ENCODE measurements around the gene HIPK4. TPM values are rescaled to one million over a fixed set of nuclear protein-coding genes. Genes with fewer than 3 reads are reported as not detected.

HIPK4 gene
- total and polyA plus RNA-seq, 2 of the 4 experiments (the other 2 are of a cell fraction) = 0.12 to 0.18 TPM

- DNase-seq (no peak), ATAC-seq (ENCODE audit: low read depth) (no peak)
- no peaks in the 10 kb centered on the region for H4K20me1 ChIP-seq (ENCODE audit: insufficient read depth, low read length)
- no peaks in the 10 kb centered on the region for H3K79me1 ChIP-seq (ENCODE audit: low read depth in 1 of 2, low read length in 2 of 2)
- no peak overlapping the region for H3K18ac ChIP-seq (ENCODE audit: low read depth, low read length)
- no peak overlapping the region for H3K23ac ChIP-seq (ENCODE audit: low read depth, low read length)
- H3K27me3 ChIP-seq (ENCODE audit: control insufficient read depth, insufficient read depth, low read length) = no peaks in the 10 kb centered on the region; the same call in 1 of the 2 replicates
- H2BK15ac ChIP-seq (ENCODE audit: low read depth, low read length) = no peak overlapping the region
- POLR2A ChIA-PET (ENCODE audit: unreplicated experiment) = interaction anchor here (0.6 kb wide), 1 partner anchor 21 kb away, joined by 12 read pairs; no protein-coding TSS in a partner anchor
- no peaks in the 10 kb centered on the region for H3K4me1 ChIP-seq (ENCODE audit: control insufficient read depth, insufficient read depth, low read length)
- no peak overlapping the region for H4K8ac ChIP-seq (ENCODE audit: low read depth in 2 of 2, low read length in 2 of 2)
- no peak overlapping the region for H2BK120ac ChIP-seq (ENCODE audit: low read depth, low read length)
- H3K36me3 ChIP-seq (ENCODE audit: control insufficient read depth, insufficient read depth, low read length) = peaks cover 34% of the 10 kb centered on the region
- H3K9me3 ChIP-seq (ENCODE audit: control insufficient read depth, insufficient read depth, low read length) = no peaks in the 10 kb centered on the region
- no peak overlapping the region for H3K9ac ChIP-seq (ENCODE audit: low read depth, low read length)
- H3K4me2 ChIP-seq (ENCODE audit: low read depth, low read length) = no peak overlapping the region
- H2AK9ac ChIP-seq (replicated peaks; ENCODE audit: low read depth, low read length, poor library complexity) = no peak overlapping the region
- H3K4me3 ChIP-seq (ENCODE audit: insufficient read depth, low read depth, low read length) = no peak overlapping the region
- no peak overlapping the region for H2BK20ac ChIP-seq (ENCODE audit: low read depth, low read length)
- H3K56ac ChIP-seq (ENCODE audit: extremely low read depth, insufficient read depth, low read length) = no peak overlapping the region
- H2AFZ ChIP-seq (replicated peaks; ENCODE audit: low read length, poor library complexity) = no peak overlapping the region
- H3K4ac ChIP-seq (ENCODE audit: low read depth, low read length) = no peak overlapping the region
- intact Hi-C loops (cut with micrococcal nuclease) = no loop called here
- WGBS, 2 experiments (ENCODE audit: extremely low coverage in 2 of 2, insufficient read length in 1 of 2) = 85% methylated on average over 12 of the region's 37 CpGs; no CpG with 5 or more reads in 1 of the 2 experiments
- no TSS peak for BruUV-seq (replicated peaks)
- no peak overlapping the region for H3K14ac ChIP-seq (replicated peaks; ENCODE audit: low read depth, low read length)
- no peak overlapping the region for H3K27ac ChIP-seq (ENCODE audit: insufficient read depth, low read length)
- no peak overlapping the region for H2AK5ac ChIP-seq (ENCODE audit: low read depth, low read length)
- no peak overlapping the region for H2BK5ac ChIP-seq (ENCODE audit: low read depth, low read length, poor library complexity, severe bottlenecking)
- H3K9me1 ChIP-seq (ENCODE audit: insufficient read depth, low read length) = no peaks in the 10 kb centered on the region
- CTCF ChIA-PET = no interaction called here
- H4K91ac ChIP-seq (ENCODE audit: insufficient read depth, low read depth, low read length) = no peak overlapping the region
- dilution Hi-C loops (cut with HindIII; ENCODE audit: low sequenced_read_pairs, unreplicated experiment) = no loop called here
- in situ Hi-C loops (cut with MboI; ENCODE audit: low sequenced_read_pairs) = no loop called here
- H4K5ac ChIP-seq (ENCODE audit: low read depth, low read length) = no peak overlapping the region
- TF ChIP-seq BHLHE40 (IDR thresholded peaks at IDR 0.05; ENCODE audit: low read depth, low read length) (no peak), CTCF (conservative IDR thresholded peaks at IDR 0.05; ENCODE audit: low read depth, low read length) (no peak), CEBPB (IDR thresholded peaks at IDR 0.05; ENCODE audit: low read depth, low read length) (no peak), POLR2A (IDR thresholded peaks at IDR 0.05; ENCODE audit: low read depth, low read length) (no peak), RCOR1 (IDR thresholded peaks at IDR 0.05; ENCODE audit: insufficient replicate concordance, low read length) (no peak), MAFK (IDR thresholded peaks at IDR 0.05; ENCODE audit: low read depth, low read length) (no peak), USF2 (IDR thresholded peaks at IDR 0.05; ENCODE audit: low read depth, low read length) (no peak), SMC3 (IDR thresholded peaks at IDR 0.05; ENCODE audit: low read depth, low read length) (no peak), NFE2L2 (IDR thresholded peaks at IDR 0.05; ENCODE audit: low read depth, low read length) (no peak), RAD21 (IDR thresholded peaks at IDR 0.05; ENCODE audit: low read length) (no peak), FOS (IDR thresholded peaks at IDR 0.05; ENCODE audit: low read depth, low read length) (no peak), CHD1 (IDR thresholded peaks at IDR 0.05; ENCODE audit: low read depth, low read length) (no peak), RFX5 (IDR thresholded peaks at IDR 0.05; ENCODE audit: low read depth, low read length) (no peak), MXI1 (IDR thresholded peaks at IDR 0.05; ENCODE audit: borderline replicate concordance, low read depth, low read length) (no peak)
- TF ChIP-seq, protein P1, sequence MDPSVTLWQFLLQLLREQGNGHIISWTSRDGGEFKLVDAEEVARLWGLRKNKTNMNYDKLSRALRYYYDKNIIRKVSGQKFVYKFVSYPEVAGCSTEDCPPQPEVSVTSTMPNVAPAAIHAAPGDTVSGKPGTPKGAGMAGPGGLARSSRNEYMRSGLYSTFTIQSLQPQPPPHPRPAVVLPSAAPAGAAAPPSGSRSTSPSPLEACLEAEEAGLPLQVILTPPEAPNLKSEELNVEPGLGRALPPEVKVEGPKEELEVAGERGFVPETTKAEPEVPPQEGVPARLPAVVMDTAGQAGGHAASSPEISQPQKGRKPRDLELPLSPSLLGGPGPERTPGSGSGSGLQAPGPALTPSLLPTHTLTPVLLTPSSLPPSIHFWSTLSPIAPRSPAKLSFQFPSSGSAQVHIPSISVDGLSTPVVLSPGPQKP (IDR thresholded peaks at IDR 0.05; ENCODE audit: borderline replicate concordance, low read depth, low read length) = no peak
Observed at GRCh38 chr19:40380199-40381037, 9.6 kb downstream of the HIPK4 start.

Data from IMR-90 (cell line).